Endodermal cell (in vitro differentiated cells): Measurements from ENCODE around the gene EPG5. TPM values are rescaled to one million over a fixed set of nuclear protein-coding genes. Genes with fewer than 3 reads are reported as not detected.

ENCODE experiments used
- DNase-seq: peaks from one replicate; pipeline ENCODE4 v3.0.0-alpha.2; 2017
- H3K27ac ChIP-seq: 2 replicates; pipeline ENCODE4 v1.5.1; 2013; ENCODE audit warnings: mild to moderate bottlenecking, low read depth, low read length, moderate library complexity
- H3K27me3 ChIP-seq: 2 replicates; pipeline ENCODE4 v1.6.1; 2013; ENCODE audit warnings: mild to moderate bottlenecking, low read length, moderate library complexity; ENCODE audit not compliant: insufficient read depth, control insufficient read depth, poor library complexity, severe bottlenecking
- H3K36me3 ChIP-seq: 2 replicates; pipeline ENCODE4 v1.7.0; 2013; ENCODE audit warnings: mild to moderate bottlenecking, low read length, moderate library complexity; ENCODE audit not compliant: control insufficient read depth, insufficient read depth
- H3K4me1 ChIP-seq: one replicate; pipeline ENCODE4 v1.7.0; 2013; ENCODE audit warnings: low read length; ENCODE audit not compliant: control insufficient read depth, insufficient read depth
- H3K4me3 ChIP-seq: 2 replicates; pipeline ENCODE4 v1.5.1; 2013; ENCODE audit warnings: mild to moderate bottlenecking, low read length, moderate library complexity
- H3K9ac ChIP-seq: 2 replicates; pipeline ENCODE4 v1.6.1; 2013; ENCODE audit warnings: mild to moderate bottlenecking, low read length, moderate library complexity; ENCODE audit not compliant: poor library complexity, severe bottlenecking; ENCODE audit errors: extremely low read depth
- H3K9me3 ChIP-seq: 2 replicates; pipeline ENCODE4 v1.6.1; 2013; ENCODE audit warnings: mild to moderate bottlenecking, low read length, moderate library complexity; ENCODE audit not compliant: control insufficient read depth
- H3K27ac Mint-ChIP-seq: 2 replicates; pipeline ENCODE4 v1.8.0; 2020; ENCODE audit warnings: mixed read lengths
- H3K27me3 Mint-ChIP-seq: 2 replicates; pipeline ENCODE4 v1.8.0; 2021; ENCODE audit warnings: mild to moderate bottlenecking, mixed read lengths; ENCODE audit not compliant: insufficient read depth
- H3K36me3 Mint-ChIP-seq: 2 replicates; pipeline ENCODE4 v1.8.0; 2020; ENCODE audit warnings: low read depth, mixed read lengths
- H3K4me1 Mint-ChIP-seq: 2 replicates; pipeline ENCODE4 v1.8.0; 2020; ENCODE audit warnings: mixed read lengths
- H3K4me3 Mint-ChIP-seq: 2 replicates; pipeline ENCODE4 v1.8.0; 2020; ENCODE audit warnings: mild to moderate bottlenecking, moderate library complexity, mixed read lengths
- H3K9me3 Mint-ChIP-seq: 2 replicates; pipeline ENCODE4 v1.8.0; 2020; ENCODE audit warnings: mild to moderate bottlenecking, mixed read lengths
- CTCF ChIP-seq: fragments of 200-600 bp; sonication (generic); conservative IDR thresholded peaks from 2 replicates; pipeline ENCODE4 v1.5.0; 2021; ENCODE audit warnings: antibody characterized with exemption, mild to moderate bottlenecking
- WGBS, 2 experiments: methylation state at CpG; one replicate each; pipeline versions ENCODE4 v1.1.5 to v1.1.7; 2013; ENCODE audit warnings: missing lambda C conversion rate in 2 of 2, mixed read lengths in 1 of 2; ENCODE audit not compliant: insufficient coverage in 1 of 2, insufficient read length in 1 of 2; 5-methylcytosine and 5-hydroxymethylcytosine counted together
- total RNA-seq, 2 donors: library from RNA; stranded (reverse); fragmentation: NEBNext Ultra II Directional in 1 of 2; extraction: Animal tissue kit (Norgen Biotek cat#: 25700) in 1 of 2; gene quantifications; 2 replicates in 1 of 2; 3 replicates in 1 of 2; pipeline ENCODE4 v1.2.1, GENCODE V29; 2021

Gene EPG5
- total RNA-seq, 2 donors from 2014 or later: 25.6 to 28.6 TPM

GRCh38 chr18:45900623-45901022 is 66.5 kb downstream of the EPG5 start:
- no peak for TF ChIP-seq CTCF
- H3K9me3 ChIP-seq: no peaks in the 10 kb centered on the region
- no peak overlapping the region for H3K4me3 ChIP-seq
- Mint-ChIP-seq H3K36me3 (peaks cover 54% of the 10 kb centered on the region), H3K27me3 (no peaks in the 10 kb centered on the region), H3K9me3 (no peaks in the 10 kb centered on the region), H3K27ac (no peak overlapping the region), H3K4me3 (no peak overlapping the region), H3K4me1 (no peaks in the 10 kb centered on the region)
- 84 to 92% methylated on average over 4 of the region's 4 CpGs for WGBS, 2 experiments
- no peak overlapping the region for H3K9ac ChIP-seq
- H3K36me3 ChIP-seq: peaks cover 54% of the 10 kb centered on the region
- no peak for DNase-seq
- H3K27ac ChIP-seq: no peak overlapping the region
- H3K4me1 ChIP-seq: no peaks in the 10 kb centered on the region
- H3K27me3 ChIP-seq: no peaks in the 10 kb centered on the region

GRCh38 chr18:45896991-45897390 is 70.1 kb downstream of the EPG5 start:
- no peaks in the 10 kb centered on the region for H3K4me1 Mint-ChIP-seq
- no peaks in the 10 kb centered on the region for H3K27me3 Mint-ChIP-seq
- H3K27ac Mint-ChIP-seq: no peak overlapping the region
- TF ChIP-seq CTCF: no peak
- peaks cover 43% of the 10 kb centered on the region for H3K36me3 Mint-ChIP-seq
- no peak overlapping the region for H3K4me3 Mint-ChIP-seq
- DNase-seq: no peak
- no peaks in the 10 kb centered on the region for H3K4me1 ChIP-seq
- no peaks in the 10 kb centered on the region for H3K9me3 ChIP-seq
- no peaks in the 10 kb centered on the region for H3K9me3 Mint-ChIP-seq
- H3K27ac ChIP-seq: no peak overlapping the region
- peaks cover 35% of the 10 kb centered on the region for H3K36me3 ChIP-seq
- no peak overlapping the region for H3K9ac ChIP-seq
- H3K27me3 ChIP-seq: no peaks in the 10 kb centered on the region
- H3K4me3 ChIP-seq: no peak overlapping the region

- Mint-ChIP-seq H3K36me3 (peaks cover 42% of the 10 kb centered on the region), H3K9me3 (no peaks in the 10 kb centered on the region), H3K4me1 (no peaks in the 10 kb centered on the region), H3K27ac (no peak overlapping the region), H3K27me3 (no peaks in the 10 kb centered on the region), H3K4me3 (no peak overlapping the region)
- WGBS, 2 experiments: 94 to 96% methylated on average over 3 to 7 of the region's 7 CpGs
- H3K27me3 ChIP-seq: no peaks in the 10 kb centered on the region
- peaks cover 30% of the 10 kb centered on the region for H3K36me3 ChIP-seq
- no peaks in the 10 kb centered on the region for H3K4me1 ChIP-seq
- H3K9me3 ChIP-seq: no peaks in the 10 kb centered on the region
- no peak for DNase-seq
- no peak for TF ChIP-seq CTCF
- H3K4me3 ChIP-seq: no peak overlapping the region
- H3K27ac ChIP-seq: no peak overlapping the region
- no peak overlapping the region for H3K9ac ChIP-seq
These were observed 70.7 kb downstream of the EPG5 start for GRCh38 chr18:45896452-45896851.
